22Rv1 (cell line): ENCODE results near the gene EHMT1.

Experiments used
- H3K27ac ChIP-seq: fragments of 450-650 bp; 2 replicates; pipeline ENCODE4 v1.5.1; 2017
- ZFX ChIP-seq: fragments of 450-650 bp; IDR thresholded peaks from 2 replicates; pipeline ENCODE4 v1.6.1; 2017; ENCODE audit warnings: antibody characterized with exemption, borderline replicate concordance
- TF ChIP-seq, protein P1 (sequence below): fragments of 450-650 bp; IDR thresholded peaks from 2 replicates; pipeline ENCODE4 v1.5.1; 2017; ENCODE audit warnings: mild to moderate bottlenecking

Gene EHMT1

DNA sequence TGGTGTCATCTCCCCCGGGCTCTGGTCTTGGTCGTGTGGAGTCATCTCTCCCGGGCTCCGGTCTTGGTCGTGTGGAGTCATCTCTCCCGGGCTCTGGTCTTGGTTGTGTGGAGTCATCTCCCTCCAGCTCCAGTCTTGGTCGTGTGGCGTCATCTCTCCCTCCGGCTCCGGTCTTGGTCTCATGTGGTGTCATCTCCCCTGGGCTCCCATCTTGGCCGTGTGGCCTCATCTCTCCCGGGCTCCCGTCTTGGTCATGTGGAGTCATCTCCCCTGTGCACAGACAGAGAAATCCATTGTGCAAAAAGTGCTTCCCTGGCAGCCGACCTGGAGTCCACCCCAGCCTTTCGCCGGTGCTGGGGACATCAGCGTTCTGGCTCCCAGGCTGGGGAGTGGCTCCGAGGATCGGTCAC lies 167.7 kb downstream of the EHMT1 start:
- TF ChIP-seq ZFX, result no peak
- TF ChIP-seq, protein P1, sequence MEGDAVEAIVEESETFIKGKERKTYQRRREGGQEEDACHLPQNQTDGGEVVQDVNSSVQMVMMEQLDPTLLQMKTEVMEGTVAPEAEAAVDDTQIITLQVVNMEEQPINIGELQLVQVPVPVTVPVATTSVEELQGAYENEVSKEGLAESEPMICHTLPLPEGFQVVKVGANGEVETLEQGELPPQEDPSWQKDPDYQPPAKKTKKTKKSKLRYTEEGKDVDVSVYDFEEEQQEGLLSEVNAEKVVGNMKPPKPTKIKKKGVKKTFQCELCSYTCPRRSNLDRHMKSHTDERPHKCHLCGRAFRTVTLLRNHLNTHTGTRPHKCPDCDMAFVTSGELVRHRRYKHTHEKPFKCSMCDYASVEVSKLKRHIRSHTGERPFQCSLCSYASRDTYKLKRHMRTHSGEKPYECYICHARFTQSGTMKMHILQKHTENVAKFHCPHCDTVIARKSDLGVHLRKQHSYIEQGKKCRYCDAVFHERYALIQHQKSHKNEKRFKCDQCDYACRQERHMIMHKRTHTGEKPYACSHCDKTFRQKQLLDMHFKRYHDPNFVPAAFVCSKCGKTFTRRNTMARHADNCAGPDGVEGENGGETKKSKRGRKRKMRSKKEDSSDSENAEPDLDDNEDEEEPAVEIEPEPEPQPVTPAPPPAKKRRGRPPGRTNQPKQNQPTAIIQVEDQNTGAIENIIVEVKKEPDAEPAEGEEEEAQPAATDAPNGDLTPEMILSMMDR, result no peak
- H3K27ac ChIP-seq, result no peak overlapping the region

DNA sequence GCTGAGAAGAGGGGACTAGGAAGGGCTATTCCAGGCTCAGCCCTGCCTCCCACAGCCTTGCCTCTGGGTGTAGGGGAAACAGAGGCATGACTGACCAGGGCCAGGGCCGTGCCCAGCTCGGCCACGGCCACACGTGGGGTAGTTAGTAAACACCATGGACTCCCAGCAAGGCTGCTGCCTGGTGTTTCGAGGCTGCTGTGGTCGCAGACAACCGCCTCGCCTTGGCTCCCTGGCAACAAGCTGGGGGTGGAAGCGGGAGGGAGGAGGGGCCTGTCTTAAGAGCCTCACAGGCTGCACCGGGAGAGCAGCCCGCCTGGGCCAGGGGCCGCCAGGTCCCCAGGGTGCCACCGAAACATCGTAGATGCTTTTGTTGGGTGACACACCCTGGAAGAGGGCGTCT lies 168.6 kb downstream of the EHMT1 start:
- H3K27ac ChIP-seq, result no peak overlapping the region
- TF ChIP-seq, protein P1, result no peak
- no peak for TF ChIP-seq ZFX

DNA sequence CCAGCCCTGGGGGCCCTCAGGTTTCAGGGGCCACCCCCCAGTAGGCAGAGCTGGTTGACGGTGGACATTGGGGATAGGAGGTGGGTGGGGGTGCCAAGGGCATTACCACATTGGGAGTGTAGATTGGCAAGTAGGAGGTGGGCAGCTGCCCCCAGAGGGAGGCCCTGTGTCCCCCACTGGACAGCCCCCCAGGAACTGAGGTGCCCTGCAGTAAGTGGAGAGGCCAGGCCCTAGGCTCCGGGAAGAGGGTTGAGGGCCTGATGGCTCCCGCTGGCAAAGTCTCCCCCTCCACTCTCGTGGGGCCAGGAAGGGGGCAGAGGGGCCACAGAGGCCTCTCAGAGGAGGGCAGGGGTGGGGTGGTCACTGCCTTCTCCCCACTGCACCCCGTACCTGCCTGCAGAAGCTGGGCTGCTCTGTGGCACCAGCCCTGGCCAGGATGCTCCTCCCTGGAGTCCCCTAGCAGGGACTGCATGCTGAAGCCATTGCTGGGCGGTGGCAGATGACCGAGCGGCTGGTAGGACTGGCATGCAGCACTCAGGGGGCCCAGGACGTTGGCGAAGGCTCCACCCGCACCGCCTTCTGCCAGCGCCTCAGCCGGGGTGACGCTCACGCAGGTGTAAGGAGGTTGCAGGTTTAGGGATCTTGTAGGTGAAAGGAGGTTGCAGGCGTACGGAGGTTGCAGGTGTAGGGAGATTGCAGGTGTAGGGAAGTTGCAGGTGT lies 169.1 kb downstream of the EHMT1 start:
- TF ChIP-seq ZFX, result no peak
- TF ChIP-seq, protein P1, result no peak
- H3K27ac ChIP-seq, result no peak overlapping the region

DNA sequence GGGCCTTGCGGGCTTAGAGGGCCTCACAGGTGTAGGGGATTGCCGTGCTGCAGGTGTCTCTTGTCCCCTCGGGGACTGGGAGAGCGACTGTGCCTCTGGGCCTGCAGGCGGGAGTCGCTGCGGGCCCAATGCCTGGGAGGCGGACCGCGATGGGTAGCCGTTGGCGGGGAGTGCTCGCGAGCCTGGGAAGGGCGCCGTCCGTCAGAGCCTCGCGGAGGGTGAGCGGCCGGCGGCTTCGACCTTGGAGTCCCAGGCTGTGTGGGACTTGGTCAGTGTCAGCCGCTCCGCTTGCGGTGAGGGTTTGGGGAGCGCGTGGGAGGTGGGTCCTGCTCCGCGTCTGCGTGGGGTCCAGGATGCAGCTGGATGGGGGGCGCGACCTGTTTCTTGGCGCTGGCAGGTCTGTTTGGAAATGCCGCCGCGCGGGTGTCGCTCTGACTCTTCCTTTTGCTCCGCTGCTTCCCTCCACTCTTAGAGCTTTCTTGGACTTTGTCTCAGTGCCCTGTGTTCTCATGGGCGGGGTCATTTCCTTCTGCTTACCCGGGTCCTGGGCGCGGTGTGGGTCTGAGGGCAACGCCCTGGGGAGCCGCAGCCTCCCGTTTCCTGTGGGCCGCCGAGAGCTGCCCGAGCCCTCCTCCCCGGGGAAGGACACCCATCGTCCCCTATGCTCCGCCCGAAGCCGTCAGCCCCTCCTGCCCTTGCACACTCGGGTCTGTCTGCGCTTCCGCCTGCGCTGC lies 169.9 kb downstream of the EHMT1 start:
- H3K27ac ChIP-seq, result no peak overlapping the region
- TF ChIP-seq, protein P1, result no peak
- TF ChIP-seq ZFX, result no peak

DNA sequence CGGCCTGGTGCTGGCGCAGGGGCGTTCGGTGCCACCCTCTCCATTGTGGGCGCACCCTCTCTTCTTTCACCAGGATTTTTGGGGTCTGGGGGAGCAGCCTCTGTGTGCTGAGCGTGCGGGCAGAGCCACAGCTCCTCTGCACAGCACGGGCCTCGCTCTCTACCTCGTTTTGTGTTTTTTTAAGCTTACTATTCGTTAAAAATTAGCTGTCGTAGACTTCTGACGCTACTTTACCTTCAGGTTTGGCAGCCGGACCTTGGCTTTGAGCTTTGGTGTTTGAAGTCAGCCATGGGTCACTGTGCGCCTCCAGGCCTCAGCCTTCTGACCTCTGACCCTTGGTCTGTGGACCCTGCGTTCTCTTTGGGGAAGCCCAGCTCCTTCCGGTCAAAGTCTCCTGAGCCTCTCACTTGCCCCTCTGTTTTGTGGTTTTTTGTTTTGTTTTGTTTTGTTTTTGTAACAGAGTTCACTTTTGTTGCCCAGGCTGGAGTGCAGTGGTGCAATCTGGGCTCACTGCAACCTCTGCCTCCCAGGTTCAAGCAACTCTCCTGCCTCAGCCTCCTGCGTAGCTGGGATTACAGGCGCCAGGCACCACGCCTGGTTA lies 170.6 kb downstream of the EHMT1 start:
- TF ChIP-seq, protein P1, result no peak
- no peak for TF ChIP-seq ZFX
- no peak overlapping the region for H3K27ac ChIP-seq

DNA sequence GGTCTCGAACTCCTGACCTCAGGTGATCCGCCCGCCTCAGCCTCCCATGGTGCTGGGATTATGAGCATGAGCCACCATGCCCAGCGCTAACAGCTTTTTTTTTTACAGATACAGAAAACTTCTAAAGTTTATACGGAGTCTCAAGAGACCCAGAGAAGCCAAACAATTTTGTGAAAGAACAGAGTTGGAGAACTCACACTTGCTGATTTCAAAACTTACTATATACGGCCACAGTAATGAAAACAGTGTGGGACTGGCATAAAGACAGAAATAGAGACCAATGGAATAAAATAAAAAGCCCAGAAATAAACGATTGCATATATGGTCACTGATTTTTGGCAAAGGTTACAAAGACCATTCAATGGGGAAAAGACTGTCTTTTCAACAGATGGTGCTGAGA lies 173.1 kb downstream of the EHMT1 start:
- no peak overlapping the region for H3K27ac ChIP-seq
- TF ChIP-seq, protein P1, result no peak
- TF ChIP-seq ZFX, result no peak

DNA sequence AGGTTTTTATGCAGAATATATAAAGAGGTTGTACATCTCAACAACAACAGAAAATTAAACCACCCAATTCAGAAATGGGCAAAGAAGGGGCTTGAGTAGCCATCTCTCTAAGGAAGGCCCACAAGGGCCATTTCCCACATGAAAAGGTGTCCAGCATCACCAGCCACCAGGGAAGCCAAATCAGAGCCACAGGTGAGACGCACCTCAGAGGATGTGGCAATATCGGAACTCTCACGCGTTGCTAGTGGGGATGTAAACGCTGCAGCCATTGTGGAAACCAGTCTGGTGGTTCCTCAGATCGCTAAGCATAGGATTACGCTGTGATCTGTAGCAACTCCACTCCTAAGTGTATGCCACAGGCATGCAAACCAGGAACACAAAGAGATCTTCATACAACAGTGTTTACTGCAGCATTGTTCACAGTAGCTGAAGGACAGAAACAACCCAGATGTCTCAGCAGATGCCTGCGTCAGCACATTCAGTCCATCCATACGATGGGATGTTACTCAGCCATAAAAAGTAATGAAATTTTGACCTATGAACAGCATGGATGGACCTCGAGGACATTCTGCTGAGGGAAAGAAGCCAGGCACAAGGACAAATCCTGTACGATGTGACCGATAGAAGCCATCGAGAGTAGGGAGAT lies 174.5 kb downstream of the EHMT1 start:
- H3K27ac ChIP-seq, result no peak overlapping the region
- TF ChIP-seq, protein P1, result no peak
- no peak for TF ChIP-seq ZFX
